ENCODE data around the gene NR2C2. TPM values are rescaled to one million over a fixed set of nuclear protein-coding genes. Genes with fewer than 3 reads are reported as not detected.

NR2C2 gene
- total and polyA plus RNA-seq, 2 of the 13 experiments (the other 11 are each of a cell fraction or from before 2014, with no cell fraction given), result 7.8 to 11.8 TPM

DNA sequence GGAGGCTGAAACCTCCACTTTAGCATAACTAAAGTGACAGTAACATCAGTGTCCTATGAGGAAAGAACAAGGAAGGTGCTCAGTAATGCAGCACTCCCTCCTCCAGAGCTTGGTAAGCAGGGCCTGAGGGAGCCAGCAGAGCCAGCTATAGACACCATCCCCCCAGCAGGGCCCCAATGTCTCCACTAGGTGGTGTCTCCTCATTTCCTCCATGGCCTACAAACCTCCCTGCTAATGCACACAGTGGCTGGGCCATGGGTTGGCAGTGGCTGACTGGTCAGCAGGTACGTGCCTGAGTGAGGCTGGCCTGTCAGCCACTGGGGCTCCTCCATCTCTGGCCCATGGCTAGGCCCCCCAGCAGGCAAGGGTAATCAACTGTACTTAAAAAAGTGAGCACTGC is 104.1 kb downstream of the NR2C2 start (continued):
- TF ChIP-seq, protein P1, sequence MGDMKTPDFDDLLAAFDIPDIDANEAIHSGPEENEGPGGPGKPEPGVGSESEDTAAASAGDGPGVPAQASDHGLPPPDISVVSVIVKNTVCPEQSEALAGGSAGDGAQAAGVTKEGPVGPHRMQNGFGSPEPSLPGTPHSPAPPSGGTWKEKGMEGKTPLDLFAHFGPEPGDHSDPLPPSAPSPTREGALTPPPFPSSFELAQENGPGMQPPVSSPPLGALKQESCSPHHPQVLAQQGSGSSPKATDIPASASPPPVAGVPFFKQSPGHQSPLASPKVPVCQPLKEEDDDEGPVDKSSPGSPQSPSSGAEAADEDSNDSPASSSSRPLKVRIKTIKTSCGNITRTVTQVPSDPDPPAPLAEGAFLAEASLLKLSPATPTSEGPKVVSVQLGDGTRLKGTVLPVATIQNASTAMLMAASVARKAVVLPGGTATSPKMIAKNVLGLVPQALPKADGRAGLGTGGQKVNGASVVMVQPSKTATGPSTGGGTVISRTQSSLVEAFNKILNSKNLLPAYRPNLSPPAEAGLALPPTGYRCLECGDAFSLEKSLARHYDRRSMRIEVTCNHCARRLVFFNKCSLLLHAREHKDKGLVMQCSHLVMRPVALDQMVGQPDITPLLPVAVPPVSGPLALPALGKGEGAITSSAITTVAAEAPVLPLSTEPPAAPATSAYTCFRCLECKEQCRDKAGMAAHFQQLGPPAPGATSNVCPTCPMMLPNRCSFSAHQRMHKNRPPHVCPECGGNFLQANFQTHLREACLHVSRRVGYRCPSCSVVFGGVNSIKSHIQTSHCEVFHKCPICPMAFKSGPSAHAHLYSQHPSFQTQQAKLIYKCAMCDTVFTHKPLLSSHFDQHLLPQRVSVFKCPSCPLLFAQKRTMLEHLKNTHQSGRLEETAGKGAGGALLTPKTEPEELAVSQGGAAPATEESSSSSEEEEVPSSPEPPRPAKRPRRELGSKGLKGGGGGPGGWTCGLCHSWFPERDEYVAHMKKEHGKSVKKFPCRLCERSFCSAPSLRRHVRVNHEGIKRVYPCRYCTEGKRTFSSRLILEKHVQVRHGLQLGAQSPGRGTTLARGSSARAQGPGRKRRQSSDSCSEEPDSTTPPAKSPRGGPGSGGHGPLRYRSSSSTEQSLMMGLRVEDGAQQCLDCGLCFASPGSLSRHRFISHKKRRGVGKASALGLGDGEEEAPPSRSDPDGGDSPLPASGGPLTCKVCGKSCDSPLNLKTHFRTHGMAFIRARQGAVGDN (CRISPR knock-in tag; IDR thresholded peaks at IDR 0.05), result peak; percentile 45
- TF ChIP-seq REL (CRISPR knock-in tag; conservative IDR thresholded peaks at IDR 0.05) (no peak), ZFY (CRISPR knock-in tag; IDR thresholded peaks at IDR 0.05) (0 out of 2 replicates have a peak, but pooled peaks have one; percentile 25), MLLT10 (CRISPR knock-in tag; IDR thresholded peaks at IDR 0.05) (no peak), MED8 (CRISPR knock-in tag; IDR thresholded peaks at IDR 0.05; ENCODE audit: insufficient replicate concordance) (no peak), ELF3 (CRISPR knock-in tag; IDR thresholded peaks at IDR 0.05) (peak; percentile 45; the same call in 1 of the 2 replicates), THAP11 (CRISPR knock-in tag; IDR thresholded peaks at IDR 0.05) (peak; percentile 59; the same call in 1 of the 2 replicates), ZFX (CRISPR knock-in tag; IDR thresholded peaks at IDR 0.05; ENCODE audit: low read depth) (peak; percentile 64), CHCHD3 (CRISPR knock-in tag; IDR thresholded peaks at IDR 0.05) (no peak), ZNF598 (CRISPR knock-in tag; IDR thresholded peaks at IDR 0.05; ENCODE audit: borderline replicate concordance) (no peak), RAD21 (CRISPR knock-in tag; IDR thresholded peaks at IDR 0.05) (peak; percentile 56), SMC3 (IDR thresholded peaks at IDR 0.05; ENCODE audit: low read length) (peak; percentile 34; the same call in 1 of the 2 replicates), TGIF2 (CRISPR knock-in tag; IDR thresholded peaks at IDR 0.05) (no peak), POGZ (CRISPR knock-in tag; IDR thresholded peaks at IDR 0.05) (no peak)
- TF ChIP-seq, protein P2, sequence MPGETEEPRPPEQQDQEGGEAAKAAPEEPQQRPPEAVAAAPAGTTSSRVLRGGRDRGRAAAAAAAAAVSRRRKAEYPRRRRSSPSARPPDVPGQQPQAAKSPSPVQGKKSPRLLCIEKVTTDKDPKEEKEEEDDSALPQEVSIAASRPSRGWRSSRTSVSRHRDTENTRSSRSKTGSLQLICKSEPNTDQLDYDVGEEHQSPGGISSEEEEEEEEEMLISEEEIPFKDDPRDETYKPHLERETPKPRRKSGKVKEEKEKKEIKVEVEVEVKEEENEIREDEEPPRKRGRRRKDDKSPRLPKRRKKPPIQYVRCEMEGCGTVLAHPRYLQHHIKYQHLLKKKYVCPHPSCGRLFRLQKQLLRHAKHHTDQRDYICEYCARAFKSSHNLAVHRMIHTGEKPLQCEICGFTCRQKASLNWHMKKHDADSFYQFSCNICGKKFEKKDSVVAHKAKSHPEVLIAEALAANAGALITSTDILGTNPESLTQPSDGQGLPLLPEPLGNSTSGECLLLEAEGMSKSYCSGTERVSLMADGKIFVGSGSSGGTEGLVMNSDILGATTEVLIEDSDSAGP (CRISPR knock-in tag; IDR thresholded peaks at IDR 0.05; ENCODE audit: borderline replicate concordance), result 0 out of 2 replicates have a peak, but pooled peaks have one; percentile 38
- TF ChIP-seq, protein P3, sequence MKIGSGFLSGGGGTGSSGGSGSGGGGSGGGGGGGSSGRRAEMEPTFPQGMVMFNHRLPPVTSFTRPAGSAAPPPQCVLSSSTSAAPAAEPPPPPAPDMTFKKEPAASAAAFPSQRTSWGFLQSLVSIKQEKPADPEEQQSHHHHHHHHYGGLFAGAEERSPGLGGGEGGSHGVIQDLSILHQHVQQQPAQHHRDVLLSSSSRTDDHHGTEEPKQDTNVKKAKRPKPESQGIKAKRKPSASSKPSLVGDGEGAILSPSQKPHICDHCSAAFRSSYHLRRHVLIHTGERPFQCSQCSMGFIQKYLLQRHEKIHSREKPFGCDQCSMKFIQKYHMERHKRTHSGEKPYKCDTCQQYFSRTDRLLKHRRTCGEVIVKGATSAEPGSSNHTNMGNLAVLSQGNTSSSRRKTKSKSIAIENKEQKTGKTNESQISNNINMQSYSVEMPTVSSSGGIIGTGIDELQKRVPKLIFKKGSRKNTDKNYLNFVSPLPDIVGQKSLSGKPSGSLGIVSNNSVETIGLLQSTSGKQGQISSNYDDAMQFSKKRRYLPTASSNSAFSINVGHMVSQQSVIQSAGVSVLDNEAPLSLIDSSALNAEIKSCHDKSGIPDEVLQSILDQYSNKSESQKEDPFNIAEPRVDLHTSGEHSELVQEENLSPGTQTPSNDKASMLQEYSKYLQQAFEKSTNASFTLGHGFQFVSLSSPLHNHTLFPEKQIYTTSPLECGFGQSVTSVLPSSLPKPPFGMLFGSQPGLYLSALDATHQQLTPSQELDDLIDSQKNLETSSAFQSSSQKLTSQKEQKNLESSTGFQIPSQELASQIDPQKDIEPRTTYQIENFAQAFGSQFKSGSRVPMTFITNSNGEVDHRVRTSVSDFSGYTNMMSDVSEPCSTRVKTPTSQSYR (CRISPR knock-in tag; IDR thresholded peaks at IDR 0.05; ENCODE audit: borderline replicate concordance), result peak; percentile 38; the same call in 1 of the 2 replicates
- TF ChIP-seq, protein P4, sequence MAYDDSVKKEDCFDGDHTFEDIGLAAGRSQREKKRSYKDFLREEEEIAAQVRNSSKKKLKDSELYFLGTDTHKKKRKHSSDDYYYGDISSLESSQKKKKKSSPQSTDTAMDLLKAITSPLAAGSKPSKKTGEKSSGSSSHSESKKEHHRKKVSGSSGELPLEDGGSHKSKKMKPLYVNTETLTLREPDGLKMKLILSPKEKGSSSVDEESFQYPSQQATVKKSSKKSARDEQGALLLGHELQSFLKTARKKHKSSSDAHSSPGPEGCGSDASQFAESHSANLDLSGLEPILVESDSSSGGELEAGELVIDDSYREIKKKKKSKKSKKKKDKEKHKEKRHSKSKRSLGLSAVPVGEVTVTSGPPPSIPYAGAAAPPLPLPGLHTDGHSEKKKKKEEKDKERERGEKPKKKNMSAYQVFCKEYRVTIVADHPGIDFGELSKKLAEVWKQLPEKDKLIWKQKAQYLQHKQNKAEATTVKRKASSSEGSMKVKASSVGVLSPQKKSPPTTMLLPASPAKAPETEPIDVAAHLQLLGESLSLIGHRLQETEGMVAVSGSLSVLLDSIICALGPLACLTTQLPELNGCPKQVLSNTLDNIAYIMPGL (CRISPR knock-in tag; IDR thresholded peaks at IDR 0.05; ENCODE audit: borderline replicate concordance in 1 of 2, low read depth in 1 of 2), result 0 out of 4 replicates have a peak, but pooled peaks of 1 of the 2 experiments have one; percentile 32
- TF ChIP-seq, protein P5, sequence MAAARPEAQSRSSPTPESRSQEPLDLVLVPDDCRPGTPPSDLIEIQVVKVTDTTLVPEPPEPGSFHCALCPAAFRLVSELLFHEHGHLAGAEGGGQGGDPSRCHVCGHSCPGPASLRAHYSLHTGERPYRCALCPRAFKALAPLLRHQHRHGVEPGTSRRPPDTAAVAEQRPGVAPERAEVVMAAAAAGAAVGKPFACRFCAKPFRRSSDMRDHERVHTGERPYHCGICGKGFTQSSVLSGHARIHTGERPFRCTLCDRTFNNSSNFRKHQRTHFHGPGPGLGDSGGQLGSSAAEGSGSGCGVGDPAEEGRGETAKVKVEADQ (CRISPR knock-in tag; IDR thresholded peaks at IDR 0.05; ENCODE audit: borderline replicate concordance), result no peak
